ENCODE results near the gene PHEX.
A peak's percentile ranks its signal among the peaks of the same experiment; 100 is the strongest.

The PHEX gene

DNA sequence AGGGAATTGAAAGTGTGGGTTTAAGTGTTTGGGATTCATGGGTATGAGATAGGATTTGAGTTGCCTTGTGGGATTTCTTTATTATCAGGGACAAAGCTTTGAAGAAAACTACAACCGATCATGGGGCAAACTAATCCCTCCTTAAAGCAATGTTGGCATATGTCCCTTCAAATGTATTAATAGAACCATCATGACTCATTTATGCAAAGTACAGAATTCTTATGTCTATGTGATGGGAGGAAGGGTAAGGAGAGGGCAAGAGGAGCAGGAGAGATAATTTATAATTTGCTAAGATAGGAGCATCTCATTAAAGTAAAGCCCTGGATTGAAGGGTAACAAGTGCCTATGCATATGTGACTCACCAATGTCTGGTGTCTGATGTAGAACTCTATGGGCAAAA lies 94.2 kb downstream of the PHEX start:
- H3K4me3 Mint-ChIP-seq: no peak overlapping the region
- peaks cover 2 to 5% of the 10 kb centered on the region in 2 donors for H3K4me1 Mint-ChIP-seq
- ATAC-seq (replicated peaks) (no peak), DNase-seq (no peak)
- peaks cover 0 to 19% of the 10 kb centered on the region in 2 donors for H3K27me3 Mint-ChIP-seq
- H3K36me3 Mint-ChIP-seq: peaks cover 0 to 2% of the 10 kb centered on the region in 2 donors
- H3K27ac Mint-ChIP-seq: no peak overlapping the region
- no peaks in the 10 kb centered on the region for H3K9me3 Mint-ChIP-seq

DNA sequence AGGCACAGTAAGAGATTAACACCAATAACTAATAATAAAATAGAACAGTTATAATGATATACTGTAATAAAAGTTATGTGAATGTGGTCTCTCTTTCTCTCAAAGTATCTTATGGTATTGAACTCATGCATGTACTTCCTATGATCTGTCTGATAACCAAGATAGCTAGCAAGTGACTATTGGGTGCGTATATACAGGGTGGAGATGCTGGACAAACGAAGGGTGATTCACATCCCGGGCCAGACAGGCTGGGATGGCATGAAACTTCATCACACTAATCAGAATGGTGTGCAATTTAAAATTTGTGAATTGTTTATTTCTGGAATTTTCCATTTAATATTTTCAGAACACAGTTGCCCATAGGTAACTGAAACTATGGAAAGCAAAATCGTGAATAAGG lies 96.8 kb downstream of the PHEX start:
- Mint-ChIP-seq H3K36me3 (peaks cover 0 to 8% of the 10 kb centered on the region in 2 donors), H3K9me3 (no peaks in the 10 kb centered on the region), H3K4me1 (peaks cover 2 to 5% of the 10 kb centered on the region in 2 donors), H3K27ac (no peak overlapping the region), H3K27me3 (peaks cover 0 to 19% of the 10 kb centered on the region in 2 donors), H3K4me3 (no peak overlapping the region)
- ATAC-seq (replicated peaks): no peak
- DNase-seq: no peak

DNA sequence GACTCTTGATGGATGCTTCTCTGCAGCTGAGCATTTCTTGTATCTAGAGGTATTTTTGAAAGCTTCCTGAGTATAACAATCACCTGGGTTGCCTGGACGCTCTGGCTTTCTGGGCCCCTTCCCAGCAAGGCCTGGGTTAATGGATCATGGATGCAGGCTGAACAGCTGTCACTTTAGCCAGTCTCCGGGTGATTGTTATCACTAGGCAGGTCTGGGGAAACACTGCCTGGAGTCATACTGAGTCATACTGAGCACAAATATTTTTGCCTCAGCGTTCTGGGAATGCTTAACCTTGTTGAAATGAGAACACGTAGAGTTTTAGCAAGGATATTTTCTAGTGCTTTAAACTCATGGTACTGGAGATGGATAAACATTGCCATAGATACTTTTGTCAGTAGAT lies 102.6 kb downstream of the PHEX start:
- H3K27me3 Mint-ChIP-seq: peaks cover 0 to 15% of the 10 kb centered on the region in 2 donors
- ATAC-seq (replicated peaks) (no peak), DNase-seq (no peak)
- no peak overlapping the region for H3K4me3 Mint-ChIP-seq
- H3K4me1 Mint-ChIP-seq: peaks cover 9 to 28% of the 10 kb centered on the region in 2 donors
- H3K9me3 Mint-ChIP-seq: no peaks in the 10 kb centered on the region
- peaks cover 3 to 17% of the 10 kb centered on the region in 2 donors for H3K36me3 Mint-ChIP-seq
- no peak overlapping the region for H3K27ac Mint-ChIP-seq

DNA sequence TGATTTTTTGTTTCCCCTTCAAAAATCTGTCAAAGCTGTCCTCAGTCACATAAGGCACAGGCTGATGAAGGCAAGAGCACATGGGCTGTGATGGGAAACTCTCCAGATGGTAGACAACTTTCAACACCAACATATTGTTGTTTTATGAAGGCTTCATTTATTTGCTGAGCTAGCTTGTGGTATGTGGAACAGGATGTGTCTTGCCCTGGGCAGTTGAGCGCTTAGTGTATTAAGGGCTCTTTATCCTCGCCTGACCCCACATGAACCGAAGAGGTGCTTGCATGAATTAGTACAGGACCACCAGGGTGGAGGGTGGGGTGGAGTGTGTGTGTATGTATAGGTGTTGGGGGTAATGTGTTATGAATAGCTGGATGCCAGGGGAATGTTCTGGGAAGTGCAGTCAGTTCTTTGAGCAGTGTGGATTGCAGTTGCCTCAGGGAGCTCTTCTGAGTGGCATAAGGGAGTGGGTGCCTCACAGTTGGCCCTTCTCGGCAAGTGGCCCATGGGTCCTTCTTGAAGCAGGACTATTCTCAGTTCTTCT lies 103.1 kb downstream of the PHEX start:
- Mint-ChIP-seq H3K36me3 (peaks cover 3 to 17% of the 10 kb centered on the region in 2 donors), H3K4me3 (no peak overlapping the region), H3K27ac (no peak overlapping the region), H3K27me3 (peaks cover 0 to 15% of the 10 kb centered on the region in 2 donors), H3K9me3 (no peaks in the 10 kb centered on the region), H3K4me1 (peaks cover 9 to 28% of the 10 kb centered on the region in 2 donors)
- DNase-seq: no peak
- ATAC-seq (replicated peaks): no peak

DNA sequence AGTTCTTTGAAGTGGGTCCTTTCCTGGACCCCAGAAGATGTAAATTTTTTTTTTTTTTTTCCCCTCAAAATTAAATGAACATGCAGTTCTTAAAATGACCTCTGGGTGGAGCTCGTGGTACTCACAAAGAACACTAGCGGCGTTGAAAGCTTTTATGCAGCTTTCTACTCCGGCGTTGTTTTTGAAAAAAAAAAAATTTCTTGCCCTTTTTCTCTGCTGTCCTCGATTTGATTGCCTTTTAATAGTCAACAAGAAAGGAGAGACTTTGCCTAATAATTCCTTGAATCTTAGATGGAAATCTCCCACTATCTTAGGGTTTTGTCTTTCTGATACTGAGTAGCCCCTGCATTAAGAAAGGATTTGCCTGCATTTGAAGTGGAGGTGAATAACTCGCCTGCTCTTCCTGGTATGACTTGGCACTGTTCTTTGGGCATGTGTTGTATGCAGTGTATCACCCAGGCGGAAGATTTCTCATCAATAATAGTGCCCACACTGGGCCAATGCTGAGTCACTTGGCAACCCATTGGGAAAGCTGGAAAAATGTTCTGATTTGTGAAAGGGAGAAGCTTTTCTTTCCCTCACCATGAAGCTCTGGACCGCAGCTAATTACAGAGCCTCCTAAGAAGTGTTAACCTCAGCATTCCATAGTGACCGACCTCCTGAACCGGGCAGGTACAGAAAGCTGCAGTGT lies 104.0 kb downstream of the PHEX start:
- Mint-ChIP-seq H3K27me3 (peaks cover 0 to 11% of the 10 kb centered on the region in 2 donors), H3K36me3 (peaks cover 3 to 17% of the 10 kb centered on the region in 2 donors), H3K4me1 (peaks cover 9 to 28% of the 10 kb centered on the region in 2 donors), H3K27ac (no peak overlapping the region), H3K9me3 (no peaks in the 10 kb centered on the region), H3K4me3 (no peak overlapping the region)
- DNase-seq: no peak
- no peak for ATAC-seq (replicated peaks)

DNA sequence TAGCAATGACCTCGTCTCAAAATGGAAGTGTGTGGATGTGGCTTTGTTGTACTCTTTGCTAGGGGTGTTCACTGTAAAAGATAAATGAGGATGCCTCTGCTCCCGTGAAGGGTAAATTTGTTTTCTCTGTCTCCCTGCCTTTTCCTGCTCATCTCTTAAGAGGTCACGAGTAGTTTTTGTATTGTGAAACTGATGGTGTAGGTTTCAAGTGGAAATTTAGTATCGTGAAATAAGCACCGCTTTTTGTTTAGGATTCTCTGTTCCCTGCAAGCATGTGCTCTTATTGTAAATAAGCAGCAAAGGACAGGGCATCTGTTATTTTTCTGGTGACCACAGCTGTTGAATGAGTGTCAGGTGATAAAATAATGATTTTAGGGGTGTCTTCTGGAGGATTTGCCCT lies 104.6 kb downstream of the PHEX start:
- H3K4me3 Mint-ChIP-seq: no peak overlapping the region
- no peak for ATAC-seq (replicated peaks)
- peaks cover 3 to 17% of the 10 kb centered on the region in 2 donors for H3K36me3 Mint-ChIP-seq
- no peaks in the 10 kb centered on the region for H3K9me3 Mint-ChIP-seq
- no peak for DNase-seq
- H3K4me1 Mint-ChIP-seq: peaks cover 9 to 28% of the 10 kb centered on the region in 2 donors
- peaks cover 0 to 11% of the 10 kb centered on the region in 2 donors for H3K27me3 Mint-ChIP-seq
- H3K27ac Mint-ChIP-seq: no peak overlapping the region

DNA sequence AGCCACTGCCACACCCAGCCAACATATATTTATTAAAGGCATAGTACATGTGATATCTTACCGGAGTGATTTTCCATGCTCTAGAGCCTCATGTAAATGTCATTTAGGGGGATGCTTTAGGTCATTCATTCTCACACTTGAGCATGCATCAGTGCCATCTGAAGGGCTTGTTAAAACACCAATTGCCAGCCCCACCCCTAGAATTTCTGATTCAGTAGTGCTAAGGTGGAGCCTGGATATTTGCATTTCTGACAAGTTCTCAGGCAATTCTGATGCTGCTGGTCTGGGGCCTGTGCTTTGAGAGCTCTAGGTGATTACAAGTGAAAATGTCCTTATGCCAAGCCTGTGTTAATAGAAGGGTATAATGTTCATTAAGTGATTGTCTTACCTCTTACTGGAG lies 107.7 kb downstream of the PHEX start:
- Mint-ChIP-seq H3K4me3 (no peak overlapping the region), H3K9me3 (no peaks in the 10 kb centered on the region), H3K36me3 (peaks cover 3 to 12% of the 10 kb centered on the region in 2 donors), H3K27ac (no peak overlapping the region), H3K4me1 (peaks cover 9 to 25% of the 10 kb centered on the region in 2 donors), H3K27me3 (peaks cover 0 to 11% of the 10 kb centered on the region in 2 donors)
- ATAC-seq (replicated peaks) (peak; percentile 50 to 66), DNase-seq (no peak)

DNA sequence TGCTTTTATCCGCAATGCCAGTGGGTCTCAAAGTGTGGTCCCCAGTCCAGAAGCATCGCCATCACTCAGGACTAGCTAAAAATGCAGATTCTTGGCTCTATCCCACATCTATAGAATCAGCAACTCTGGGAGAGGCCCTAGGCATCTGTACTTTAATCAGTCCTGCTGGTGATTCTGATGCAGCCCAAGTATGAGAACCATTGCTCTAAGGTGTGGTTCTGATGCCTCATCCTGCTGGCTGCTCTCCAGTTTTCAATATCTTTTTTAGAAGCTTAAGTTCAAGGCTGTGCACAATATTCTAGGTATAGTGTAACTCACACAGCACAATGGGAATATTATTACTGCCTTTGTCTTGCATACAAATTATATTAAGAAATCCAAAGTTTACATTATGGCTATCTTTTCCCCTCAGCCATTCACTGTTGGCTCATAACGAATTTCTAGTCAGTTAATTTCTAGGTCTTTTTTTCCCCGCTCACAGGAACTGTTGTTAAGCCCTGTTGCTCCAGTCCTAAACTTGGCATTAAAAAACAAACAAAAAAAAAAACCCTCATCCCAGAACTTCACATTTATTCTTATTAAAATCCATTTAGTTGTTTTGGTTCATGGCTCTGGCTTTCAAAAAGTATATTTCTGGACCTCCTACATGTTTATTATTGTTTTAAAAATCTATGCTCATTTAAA lies 109.1 kb downstream of the PHEX start:
- no peak for DNase-seq
- Mint-ChIP-seq H3K36me3 (peaks cover 3 to 13% of the 10 kb centered on the region in 2 donors), H3K4me3 (no peak overlapping the region), H3K27ac (no peak overlapping the region), H3K4me1 (peaks cover 5 to 13% of the 10 kb centered on the region in 2 donors), H3K9me3 (no peaks in the 10 kb centered on the region), H3K27me3 (peaks cover 0 to 6% of the 10 kb centered on the region in 2 donors)
- no peak for ATAC-seq (replicated peaks)

DNA sequence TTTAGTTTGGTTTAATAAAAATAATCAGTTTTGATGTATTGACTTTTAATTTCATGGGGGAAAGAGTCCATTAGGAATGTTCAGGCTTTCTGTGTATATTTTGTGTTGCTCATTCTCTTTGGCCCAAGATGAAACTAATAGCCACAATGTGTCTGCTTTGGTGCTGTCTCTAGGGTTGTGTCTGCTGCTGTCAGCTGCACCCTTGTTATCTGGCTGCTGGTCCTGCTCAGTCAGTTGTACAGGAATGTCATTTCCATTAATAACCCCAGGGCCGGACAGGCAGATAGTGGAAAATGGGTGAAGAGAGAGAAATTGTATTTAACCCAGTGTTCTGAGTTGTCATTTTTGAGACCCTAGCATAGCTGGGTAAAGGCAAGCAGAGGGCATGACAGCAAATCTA lies 115.1 kb downstream of the PHEX start:
- Mint-ChIP-seq H3K4me3 (no peak overlapping the region), H3K4me1 (no peaks in the 10 kb centered on the region), H3K27me3 (peaks cover 0 to 3% of the 10 kb centered on the region in 2 donors), H3K36me3 (peaks cover 0 to 4% of the 10 kb centered on the region in 2 donors), H3K9me3 (no peaks in the 10 kb centered on the region), H3K27ac (no peak overlapping the region)
- ATAC-seq (replicated peaks) (no peak), DNase-seq (no peak)

DNA sequence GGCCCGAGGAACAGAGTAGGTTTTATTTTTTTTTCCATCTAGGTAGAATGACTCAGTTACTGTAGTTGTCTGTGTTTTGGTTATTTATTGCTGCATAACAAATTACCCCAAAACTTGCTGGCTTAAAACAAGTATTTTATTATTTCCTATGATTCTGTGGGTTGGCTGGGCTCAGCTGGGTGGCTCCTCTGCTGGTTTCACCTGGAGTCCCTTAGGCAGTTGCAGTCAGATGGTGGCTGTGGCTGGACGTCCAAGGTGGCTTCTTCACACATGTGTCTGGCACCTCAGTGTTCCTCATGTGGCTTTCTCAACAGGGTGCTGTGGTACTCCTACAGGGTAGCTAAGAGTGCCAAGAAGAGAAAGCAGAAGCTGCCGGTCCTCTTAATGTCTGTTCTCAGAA lies 115.8 kb downstream of the PHEX start:
- no peak overlapping the region for H3K4me3 Mint-ChIP-seq
- no peaks in the 10 kb centered on the region for H3K4me1 Mint-ChIP-seq
- no peak overlapping the region for H3K27ac Mint-ChIP-seq
- peaks cover 0 to 4% of the 10 kb centered on the region in 2 donors for H3K36me3 Mint-ChIP-seq
- DNase-seq (no peak), ATAC-seq (replicated peaks) (no peak)
- H3K27me3 Mint-ChIP-seq: peaks cover 0 to 3% of the 10 kb centered on the region in 2 donors
- no peaks in the 10 kb centered on the region for H3K9me3 Mint-ChIP-seq

DNA sequence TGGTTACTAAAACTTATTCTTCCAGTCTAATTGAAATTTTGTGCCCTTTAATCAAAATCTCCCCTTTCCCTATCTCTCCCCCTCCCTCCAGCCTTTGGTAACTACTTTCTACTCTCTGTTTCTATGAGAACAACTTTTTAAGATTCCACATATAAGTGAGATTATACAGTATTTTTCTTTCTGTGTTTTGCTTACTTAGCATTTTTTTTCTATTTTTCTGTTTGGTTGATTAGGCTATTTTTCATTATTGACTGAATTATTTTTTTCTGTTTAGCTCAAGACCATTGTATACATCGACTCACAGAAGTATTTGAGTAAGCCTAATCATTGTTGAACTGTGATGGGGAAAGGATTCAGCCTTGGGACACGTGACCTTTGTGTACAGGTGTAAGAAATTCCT lies 116.4 kb downstream of the PHEX start:
- no peak for ATAC-seq (replicated peaks)
- Mint-ChIP-seq H3K9me3 (no peaks in the 10 kb centered on the region), H3K4me1 (no peaks in the 10 kb centered on the region), H3K27ac (no peak overlapping the region), H3K27me3 (peaks cover 0 to 3% of the 10 kb centered on the region in 2 donors), H3K36me3 (peaks cover 0 to 4% of the 10 kb centered on the region in 2 donors), H3K4me3 (no peak overlapping the region)
- no peak for DNase-seq

DNA sequence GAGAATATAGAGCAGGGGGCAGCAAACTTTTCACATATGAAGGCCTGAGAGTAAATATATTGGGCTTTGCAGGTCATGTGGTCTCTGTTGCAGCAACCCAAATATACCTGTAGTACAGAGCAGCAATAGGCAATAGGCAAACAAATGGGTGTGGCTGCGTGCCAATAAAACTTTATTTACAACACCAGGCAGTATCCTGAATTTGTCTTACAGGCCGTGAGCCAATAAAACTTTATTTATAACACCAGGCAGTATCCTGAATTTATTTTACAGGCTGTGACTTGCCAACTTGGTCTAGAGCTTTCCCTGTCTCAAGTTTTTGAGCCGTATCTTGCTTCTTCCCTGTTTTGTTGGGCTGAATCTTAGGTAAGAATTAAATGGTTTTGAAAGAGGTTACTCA lies 118.2 kb downstream of the PHEX start:
- DNase-seq (no peak), ATAC-seq (replicated peaks) (no peak)
- no peak overlapping the region for H3K4me3 Mint-ChIP-seq
- peaks cover 0 to 4% of the 10 kb centered on the region in 2 donors for H3K27me3 Mint-ChIP-seq
- H3K4me1 Mint-ChIP-seq: no peaks in the 10 kb centered on the region
- no peak overlapping the region for H3K27ac Mint-ChIP-seq
- no peaks in the 10 kb centered on the region for H3K9me3 Mint-ChIP-seq
- H3K36me3 Mint-ChIP-seq: peaks cover 0 to 2% of the 10 kb centered on the region in 2 donors

DNA sequence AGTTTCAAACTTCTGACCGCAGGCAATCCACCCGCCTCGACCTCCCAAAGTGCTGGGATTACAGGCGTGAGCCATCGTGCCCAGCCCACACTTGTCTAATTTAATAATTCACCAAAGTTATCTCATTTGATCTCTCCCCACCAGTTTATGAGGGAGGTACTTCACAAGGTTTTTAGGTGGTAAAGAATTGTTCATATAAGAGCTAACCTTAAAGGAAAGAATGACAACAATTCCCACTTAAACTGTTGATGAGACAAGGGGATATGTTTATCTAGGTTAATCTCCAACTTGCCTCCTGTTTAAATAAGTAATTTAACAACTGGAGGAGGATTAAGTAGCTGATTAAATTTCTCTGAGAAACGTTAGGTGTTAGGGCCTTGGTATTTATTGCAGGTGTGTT lies 123.0 kb downstream of the PHEX start:
- Mint-ChIP-seq H3K9me3 (no peaks in the 10 kb centered on the region), H3K36me3 (no peaks in the 10 kb centered on the region), H3K27ac (no peak overlapping the region), H3K4me3 (no peak overlapping the region), H3K27me3 (peaks cover 0 to 7% of the 10 kb centered on the region in 2 donors), H3K4me1 (no peaks in the 10 kb centered on the region)
- DNase-seq (no peak), ATAC-seq (replicated peaks) (no peak)

DNA sequence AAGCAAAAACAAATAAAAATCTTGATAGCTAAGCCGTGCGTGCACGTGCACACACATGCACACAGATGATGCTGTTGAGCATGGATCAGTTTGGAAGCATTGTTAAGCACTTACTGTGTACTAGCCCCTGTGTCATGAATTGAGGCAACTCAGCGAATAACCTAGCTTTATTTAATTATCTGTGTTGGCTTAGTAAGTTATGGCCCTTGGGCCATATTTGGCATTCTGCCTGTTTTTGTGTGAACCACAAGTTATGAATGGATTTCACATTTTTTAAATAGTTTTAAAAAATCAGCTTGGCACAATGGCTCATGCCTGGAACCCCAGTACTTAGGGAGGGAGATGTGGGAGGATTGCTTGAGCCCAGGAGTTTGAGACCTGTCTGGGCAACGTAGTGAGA lies 126.9 kb downstream of the PHEX start:
- H3K36me3 Mint-ChIP-seq: no peaks in the 10 kb centered on the region
- H3K27ac Mint-ChIP-seq: no peak overlapping the region
- no peak overlapping the region for H3K4me3 Mint-ChIP-seq
- H3K4me1 Mint-ChIP-seq: no peaks in the 10 kb centered on the region
- H3K9me3 Mint-ChIP-seq: no peaks in the 10 kb centered on the region
- peaks cover 0 to 10% of the 10 kb centered on the region in 2 donors for H3K27me3 Mint-ChIP-seq
- ATAC-seq (replicated peaks) (no peak), DNase-seq (no peak)

DNA sequence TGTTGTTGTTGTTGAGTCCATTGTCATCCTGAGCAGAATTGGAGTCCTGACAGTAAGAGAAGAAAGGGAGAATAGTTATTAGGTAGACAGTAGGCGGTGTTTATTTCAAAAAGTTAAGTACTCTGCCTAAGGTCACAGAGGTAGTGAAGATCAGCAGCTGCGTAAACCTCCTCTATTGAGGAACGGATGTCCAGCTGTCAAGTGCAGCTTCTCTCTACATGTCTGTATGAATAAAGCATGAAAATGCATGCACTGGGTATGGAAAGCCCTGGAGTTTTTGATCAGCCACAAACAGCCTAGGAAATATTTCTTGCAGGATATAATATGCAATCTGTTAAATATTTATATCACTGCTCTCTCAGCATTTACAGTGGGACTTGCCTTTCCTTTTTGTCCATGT lies 131.2 kb downstream of the PHEX start:
- no peaks in the 10 kb centered on the region for H3K9me3 Mint-ChIP-seq
- no peak overlapping the region for H3K27ac Mint-ChIP-seq
- H3K4me3 Mint-ChIP-seq: no peak overlapping the region
- no peaks in the 10 kb centered on the region for H3K4me1 Mint-ChIP-seq
- H3K36me3 Mint-ChIP-seq: no peaks in the 10 kb centered on the region
- peaks cover 0 to 6% of the 10 kb centered on the region in 2 donors for H3K27me3 Mint-ChIP-seq
- ATAC-seq (replicated peaks) (no peak), DNase-seq (no peak)

All from stimulated activated naive B cell treated with anti-CD40 and anti-IgM and Interleukin-4, amounts not matched to agents 10 μg/mL and 1 μg/mL and 100 μg/mL, for 72 hours (primary cell).